MV-4-11 (cell line): ENCODE measurements around the gene NLGN4X.

Source experiments
- DNase-seq: peaks from one replicate; lab custom pipeline; 2025; lab: John Stamatoyannopoulos, UW

Gene NLGN4X

DNA sequence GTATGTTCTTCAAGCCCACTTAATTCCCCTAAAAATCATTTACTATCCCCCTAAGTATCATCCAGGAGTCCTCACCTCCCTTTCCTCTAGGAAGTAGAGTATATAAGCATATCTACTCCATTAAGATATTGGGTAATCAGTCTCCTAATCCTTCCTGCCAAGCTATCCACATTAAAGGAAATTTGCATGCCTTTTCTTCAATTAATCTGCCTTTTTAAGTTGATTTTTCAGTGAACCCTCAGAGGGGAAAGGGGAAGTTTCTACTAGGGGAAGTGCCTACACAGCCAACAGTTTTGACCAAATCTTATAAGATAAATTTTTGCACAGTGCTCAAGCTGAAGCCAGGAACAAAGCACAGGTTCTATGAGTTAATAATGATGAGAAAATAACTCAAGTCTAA lies 222.8 kb downstream of the NLGN4X start:
- peak; percentile 33 for DNase-seq

DNA sequence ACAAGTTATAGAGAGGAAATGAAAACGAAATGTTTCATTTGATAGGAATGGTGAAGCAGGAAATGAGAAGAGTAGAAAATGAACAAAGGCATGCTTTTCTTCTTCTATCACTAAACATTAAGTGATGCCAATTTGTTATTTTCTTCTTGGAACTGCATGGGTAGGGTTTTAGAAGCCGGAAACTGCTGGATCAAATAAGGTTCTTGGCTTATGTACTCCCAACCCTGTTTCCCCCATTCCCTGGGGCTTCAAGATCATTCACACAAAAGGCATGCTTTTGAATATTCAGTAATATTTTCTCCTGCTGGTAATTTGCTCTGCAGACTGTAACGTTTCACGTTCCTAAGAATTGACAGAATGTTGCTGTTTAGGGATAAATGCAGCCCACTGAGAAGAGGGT lies 224.1 kb downstream of the NLGN4X start:
- DNase-seq = no peak

DNA sequence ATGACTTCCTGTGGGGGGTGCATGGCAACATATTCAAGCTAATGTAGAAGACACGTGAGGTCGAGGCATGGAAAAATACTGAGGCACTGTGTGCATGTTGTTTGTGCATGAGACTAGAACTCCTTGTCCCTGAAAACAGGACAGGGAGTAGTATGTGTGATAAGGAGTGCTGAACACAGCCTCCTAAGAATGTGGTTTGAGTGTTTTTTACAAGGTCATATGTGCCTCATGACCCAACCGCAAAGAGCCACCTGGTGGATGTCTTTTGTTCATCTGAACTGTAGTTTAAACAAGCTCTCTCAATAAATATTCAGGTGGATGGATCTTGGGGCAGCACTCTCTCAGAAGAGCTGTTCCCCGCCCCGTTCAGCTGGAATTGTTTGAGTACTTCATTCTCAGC lies 226.6 kb downstream of the NLGN4X start:
- DNase-seq = no peak

DNA sequence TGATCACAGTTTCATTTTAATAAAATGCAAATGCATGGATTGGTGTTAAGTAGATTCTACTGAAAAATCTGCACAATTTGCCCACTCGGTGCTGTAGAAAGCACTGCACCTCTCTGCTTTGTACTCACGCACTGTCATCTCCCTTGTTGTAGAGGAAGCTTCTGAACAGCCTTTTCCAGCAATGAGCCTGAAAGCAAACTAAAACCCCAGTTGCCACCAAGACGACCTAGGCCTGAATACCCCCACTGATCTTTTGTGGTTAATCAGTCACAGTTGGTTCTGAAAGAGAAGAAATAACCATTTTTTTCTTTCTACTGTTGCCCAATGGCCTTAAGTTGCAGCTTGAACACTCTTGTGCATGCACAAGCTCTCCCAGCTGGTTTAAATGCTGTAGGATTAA lies 229.8 kb downstream of the NLGN4X start:
- DNase-seq = peak; percentile 68

DNA sequence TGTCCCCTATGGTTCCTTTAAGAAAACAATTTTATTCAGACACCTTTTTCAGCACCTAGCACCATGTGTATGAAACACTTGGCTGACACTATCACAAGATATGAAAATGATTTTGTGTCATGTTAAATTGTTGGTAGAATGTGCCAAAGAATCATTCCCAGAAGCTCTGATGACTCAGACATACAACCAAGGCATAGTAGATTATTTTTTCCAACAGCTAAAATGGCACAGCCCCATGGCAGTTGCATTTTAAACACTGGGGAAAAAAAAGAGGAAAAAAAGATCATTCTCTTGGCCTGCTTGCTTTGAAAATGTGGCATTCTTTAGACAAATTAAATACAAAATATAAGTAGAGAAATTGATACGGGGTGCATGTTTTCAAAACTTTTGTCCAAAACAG lies 230.2 kb downstream of the NLGN4X start:
- no peak for DNase-seq

DNA sequence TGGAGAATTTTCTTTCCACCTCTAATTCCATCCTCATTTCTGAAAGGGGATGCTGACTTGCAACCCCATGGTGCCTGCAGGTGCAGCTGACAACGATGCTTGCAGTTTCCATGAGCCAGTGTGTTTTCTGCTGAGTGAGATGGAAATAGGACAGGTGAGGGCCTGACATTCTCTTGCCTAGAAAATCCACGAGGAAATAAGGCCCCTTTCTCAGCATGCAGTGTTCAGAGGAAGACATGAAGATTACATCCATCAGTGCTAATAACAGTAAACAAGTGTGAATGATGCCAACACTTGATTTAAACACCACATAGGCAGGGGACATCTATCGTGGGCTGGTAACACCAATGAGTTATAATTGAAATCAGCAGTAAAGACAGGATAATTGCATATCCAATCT lies 237.3 kb downstream of the NLGN4X start:
- DNase-seq = no peak

DNA sequence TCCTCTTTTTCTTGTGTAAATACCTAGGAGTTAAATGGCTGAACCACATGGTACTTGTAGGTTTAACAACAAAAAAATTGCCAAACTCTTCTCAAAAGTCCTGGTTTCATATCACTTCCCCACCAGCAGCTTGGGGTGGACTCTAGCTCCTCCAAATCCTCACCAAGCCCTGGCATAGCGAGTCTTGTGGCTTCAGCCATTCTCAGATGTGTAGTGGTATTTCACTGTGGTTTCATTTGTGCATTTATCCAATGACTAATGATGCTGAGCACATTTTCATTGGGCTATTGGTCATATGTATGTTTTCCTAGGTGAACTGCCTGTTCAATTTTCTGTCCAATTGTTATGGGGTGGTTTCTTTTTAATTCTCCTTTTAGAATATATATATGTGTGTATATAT lies 249.3 kb downstream of the NLGN4X start:
- peak; percentile 8 for DNase-seq

DNA sequence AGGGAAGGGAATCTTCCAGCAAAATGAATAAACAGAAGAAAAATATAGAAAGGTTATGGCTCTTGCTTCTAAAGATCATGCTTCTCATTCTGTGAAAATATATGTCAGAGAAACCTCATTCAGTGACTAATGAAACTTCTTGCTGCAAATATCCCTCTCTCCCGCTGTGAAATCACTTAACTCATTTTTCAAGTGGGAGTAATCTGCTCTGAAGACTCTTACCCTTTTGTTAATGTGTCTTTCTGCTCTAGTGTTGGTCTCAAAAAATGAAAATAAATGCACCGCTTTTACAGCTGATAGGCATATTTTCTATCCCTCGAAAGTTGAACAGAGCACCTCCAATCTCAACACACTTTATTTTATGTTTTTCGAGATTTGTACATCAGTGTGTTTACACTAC lies 252.3 kb downstream of the NLGN4X start:
- no peak for DNase-seq

DNA sequence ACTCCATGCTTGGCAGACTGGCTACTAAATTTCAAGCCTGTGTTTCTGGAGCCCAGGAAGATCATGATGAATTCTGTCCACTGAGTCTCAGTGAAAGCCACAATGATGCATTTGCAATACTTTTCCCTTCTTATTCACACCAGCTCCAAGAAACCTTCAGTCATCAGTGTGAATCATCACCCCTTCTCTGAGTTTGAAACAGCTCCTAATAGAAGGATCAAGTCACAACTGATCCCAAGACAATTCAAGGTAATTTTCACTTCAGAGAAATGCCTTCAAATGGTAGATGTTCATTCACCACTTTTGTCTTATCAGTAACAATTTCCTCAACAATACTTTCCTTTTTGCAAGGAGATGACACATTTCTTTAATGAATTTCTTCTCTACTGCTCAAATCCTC lies 257.4 kb downstream of the NLGN4X start:
- no peak for DNase-seq

DNA sequence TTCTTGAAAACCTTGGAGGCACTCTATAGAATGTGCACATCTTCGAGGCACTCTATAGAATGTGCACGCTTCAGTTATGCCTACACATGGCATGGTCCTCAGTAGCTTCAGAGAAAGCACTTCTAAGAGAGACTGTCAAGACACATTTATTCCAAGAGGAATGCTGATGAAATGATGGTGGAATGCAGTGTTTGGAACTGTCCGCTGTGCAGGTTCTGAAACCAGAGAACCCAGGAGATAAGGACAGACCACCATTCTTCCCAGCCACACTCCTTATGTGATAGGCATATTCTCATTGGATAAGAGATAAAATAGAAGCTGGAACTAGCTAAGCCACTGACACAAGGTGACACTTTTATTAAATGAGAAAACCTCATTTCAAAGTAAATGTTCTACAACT lies 263.3 kb downstream of the NLGN4X start:
- no peak for DNase-seq

DNA sequence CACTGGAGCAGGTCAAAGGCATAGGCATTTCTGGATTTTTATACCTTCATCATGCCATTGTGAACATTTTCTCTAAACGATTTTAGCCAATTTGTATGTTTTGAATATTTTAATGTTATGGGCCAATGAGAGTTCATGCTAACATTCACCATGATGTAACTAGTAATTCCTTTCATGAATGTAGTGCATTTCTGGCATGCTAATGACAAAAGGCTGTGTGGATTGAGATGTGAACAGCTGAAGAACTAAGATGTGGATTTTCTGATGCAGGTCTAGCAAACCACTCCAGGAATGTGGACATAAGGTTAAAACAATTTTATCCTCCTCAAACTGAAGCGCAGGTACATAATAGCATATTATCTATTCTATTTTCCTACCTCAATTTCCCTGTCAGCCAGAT lies 269.4 kb downstream of the NLGN4X start:
- no peak for DNase-seq

DNA sequence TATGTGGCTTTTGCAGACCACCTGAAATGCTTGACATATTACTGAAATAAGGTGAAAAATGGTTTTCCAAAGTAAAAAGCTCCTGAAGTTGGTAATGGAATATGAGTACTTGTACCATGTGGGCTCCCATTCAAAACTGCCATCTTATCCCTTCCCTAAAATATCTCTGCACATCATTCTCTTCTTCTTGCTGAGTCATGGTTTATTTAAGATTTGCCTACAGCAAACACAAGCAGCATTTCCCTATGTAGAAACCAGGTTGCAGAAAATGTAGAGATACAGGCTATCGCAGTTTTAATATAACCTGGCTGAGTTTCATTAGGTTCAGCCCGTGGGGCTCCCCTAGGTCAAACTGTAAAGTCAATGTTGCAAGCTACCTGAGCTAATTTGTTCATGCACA lies 270.1 kb downstream of the NLGN4X start:
- DNase-seq = no peak

DNA sequence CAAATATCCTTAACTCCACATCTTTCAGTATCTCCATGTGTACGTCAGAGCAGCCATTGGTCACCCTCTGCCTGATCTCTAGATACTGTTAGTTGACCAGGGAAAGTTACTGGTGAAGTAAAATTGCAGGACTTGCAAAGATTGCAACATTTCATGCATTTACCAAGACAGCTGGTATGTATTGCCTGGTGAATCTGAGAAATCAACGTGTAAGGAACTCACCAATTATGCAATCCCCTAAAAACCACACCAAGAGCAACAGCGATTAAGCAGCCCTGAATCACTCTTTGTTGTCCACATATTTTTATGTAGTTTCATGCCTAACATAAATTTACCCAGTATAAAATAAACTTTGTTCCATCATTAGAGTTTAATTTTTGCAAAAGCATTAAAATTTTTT lies 271.2 kb downstream of the NLGN4X start:
- peak; percentile 82 for DNase-seq

DNA sequence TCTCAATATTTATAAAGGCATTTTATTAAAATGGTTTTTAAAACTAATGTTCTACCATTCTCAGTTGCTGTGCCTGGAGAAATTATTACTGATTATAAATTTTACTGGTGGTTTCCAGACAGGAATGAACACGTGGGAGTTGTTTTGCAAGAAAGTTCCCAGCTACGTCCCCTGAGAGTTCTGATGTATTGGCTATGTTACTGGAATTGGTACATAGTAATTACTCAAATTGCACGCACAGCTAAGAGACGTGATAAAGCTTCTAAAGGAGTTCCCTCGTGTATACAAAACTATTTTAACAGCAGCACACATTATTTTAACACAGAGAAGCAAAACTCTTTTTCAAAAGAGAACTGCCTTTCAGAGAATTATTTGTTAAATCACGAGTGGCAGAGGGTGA lies 292.2 kb downstream of the NLGN4X start:
- no peak for DNase-seq

DNA sequence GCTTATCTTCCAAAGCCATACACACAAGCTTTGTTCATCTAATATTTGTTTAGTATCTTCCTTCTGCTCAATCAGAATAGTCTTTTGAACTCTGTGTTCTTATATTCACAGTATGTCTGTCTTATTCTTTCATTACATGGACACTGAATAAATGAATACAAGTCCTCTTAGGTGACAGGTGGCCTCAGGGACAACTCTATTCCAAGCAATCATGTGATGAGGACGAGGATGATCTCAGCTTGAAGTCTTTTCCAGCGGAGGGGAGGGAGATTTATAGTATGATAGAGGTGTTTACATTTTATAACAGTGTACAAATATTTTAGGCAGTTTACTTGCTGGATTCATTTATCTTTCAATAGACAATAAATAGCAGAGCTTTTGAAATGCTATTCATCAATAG lies 300.4 kb downstream of the NLGN4X start:
- no peak for DNase-seq

DNA sequence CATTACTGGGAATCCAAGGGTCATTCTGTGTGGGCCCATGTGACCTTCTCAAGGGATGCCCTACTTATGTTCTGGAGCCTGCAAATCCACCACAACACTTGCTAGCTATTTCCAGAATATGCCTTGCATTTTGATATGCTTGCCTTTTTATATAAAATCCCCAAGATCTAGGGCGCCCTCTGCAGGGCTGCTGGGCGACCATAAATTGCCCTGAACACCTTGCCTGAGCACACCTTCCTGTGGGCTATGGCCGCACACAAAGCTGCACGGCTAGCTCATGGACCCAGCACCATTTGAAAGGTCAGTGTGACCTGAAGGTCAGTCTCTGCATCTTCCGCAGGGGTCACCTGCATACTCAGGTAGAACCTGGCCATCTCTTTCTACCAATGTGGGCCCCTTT lies 311.7 kb downstream of the NLGN4X start:
- DNase-seq = no peak

DNA sequence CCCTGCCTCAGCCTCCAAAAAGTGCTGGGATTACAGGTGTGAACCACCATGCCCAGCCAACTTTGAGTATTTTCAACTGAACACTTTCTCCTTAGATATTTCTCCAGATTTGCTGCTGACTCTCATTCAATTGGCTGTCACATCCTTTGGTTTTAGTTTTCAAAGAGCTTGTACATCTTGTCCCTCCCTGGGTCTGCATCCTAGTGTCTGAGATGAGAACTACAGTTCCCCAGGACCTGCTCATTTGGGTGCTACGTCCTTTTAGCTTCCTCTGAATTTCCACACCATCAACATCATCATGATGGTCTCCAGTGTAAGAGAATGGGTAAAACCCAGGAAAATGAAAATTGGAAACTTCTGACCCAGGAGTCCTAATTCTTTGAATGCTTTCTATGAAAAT lies 312.9 kb downstream of the NLGN4X start:
- no peak for DNase-seq

DNA sequence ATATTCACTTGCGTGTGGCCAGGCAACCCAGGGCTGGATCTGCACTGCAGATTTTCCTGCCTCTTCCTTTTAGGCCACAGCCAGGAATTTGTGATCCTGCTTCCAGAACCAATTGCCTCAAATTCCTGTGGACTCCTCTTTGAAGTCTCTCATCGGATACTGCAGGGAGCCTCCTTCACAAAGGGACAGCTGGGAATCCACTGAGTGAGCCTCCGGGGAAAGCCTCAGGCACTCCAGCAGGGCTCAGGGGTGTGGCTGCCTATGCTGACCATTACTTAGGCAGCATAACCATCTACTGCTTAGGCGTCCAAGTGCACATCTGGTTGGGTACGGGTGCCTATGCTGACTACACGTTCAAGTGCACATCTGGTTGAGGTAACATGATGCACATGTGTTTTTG lies 321.5 kb downstream of the NLGN4X start:
- DNase-seq = no peak

DNA sequence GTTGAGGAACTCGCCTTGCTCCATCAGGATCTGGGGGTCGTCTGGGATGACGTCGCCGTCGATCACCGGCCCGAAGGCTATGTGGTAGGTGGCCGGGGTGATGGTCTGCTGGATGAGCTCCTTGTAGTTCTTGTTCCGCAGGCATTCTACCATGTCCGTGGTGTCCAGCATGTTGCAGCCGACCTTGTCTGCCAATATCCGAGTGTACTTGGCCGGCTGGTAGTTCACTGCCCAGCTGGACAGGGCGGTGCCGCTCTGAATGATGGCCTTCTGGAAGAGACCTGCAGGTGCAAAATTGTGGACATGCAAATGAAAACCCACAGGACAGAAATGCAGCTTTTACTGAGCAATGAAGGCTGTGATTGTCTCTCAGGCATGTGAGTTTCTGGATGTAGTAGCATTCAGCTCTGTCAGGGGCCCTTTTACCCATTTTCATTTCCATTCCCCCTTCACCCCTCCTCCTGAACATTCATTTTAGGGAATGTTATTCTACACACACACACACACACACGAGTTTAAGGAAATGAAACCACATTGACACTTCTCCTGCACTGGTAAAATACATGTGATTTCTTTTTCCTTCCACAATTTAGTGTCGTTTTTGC lies 325.0 kb downstream of the NLGN4X start:
- peak; percentile 33 for DNase-seq

DNA sequence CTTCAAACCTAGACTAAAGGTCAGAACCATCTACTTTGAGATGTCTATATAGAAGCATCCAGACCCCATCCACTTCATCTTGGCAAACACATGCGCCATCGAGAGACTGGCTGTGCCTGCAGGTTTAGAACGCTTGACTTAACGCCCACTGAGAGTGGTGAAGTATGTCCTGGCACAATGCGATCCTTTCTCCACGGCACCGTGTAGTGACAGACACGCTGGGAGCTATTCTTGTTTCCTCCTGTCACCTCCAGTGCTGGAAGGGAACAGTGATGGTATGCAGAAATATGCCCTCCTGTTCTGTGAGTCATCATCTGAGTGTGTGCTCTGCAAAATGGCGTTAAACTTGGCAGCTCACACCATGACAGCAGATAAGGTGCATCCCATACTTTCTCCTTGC lies 330.2 kb downstream of the NLGN4X start:
- no peak for DNase-seq

DNA sequence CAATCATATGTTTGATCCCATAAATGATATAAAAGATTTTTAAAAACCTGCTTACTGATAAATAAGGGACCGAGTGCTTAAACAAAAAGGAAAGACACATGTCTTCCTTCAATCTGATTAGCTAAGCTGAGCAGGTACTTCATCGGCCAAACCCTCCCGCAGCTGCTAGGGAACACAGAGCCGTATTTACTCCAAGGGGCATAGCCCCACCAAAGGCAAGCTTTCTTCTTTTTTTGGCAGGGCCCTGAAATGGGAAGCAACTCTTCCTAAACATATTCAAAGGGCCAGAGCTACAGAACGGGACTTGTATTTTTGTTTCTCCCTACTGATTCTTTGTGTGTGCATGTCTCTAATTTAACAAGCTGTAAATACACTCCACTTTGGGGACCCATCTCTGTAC lies 337.3 kb downstream of the NLGN4X start:
- no peak for DNase-seq

DNA sequence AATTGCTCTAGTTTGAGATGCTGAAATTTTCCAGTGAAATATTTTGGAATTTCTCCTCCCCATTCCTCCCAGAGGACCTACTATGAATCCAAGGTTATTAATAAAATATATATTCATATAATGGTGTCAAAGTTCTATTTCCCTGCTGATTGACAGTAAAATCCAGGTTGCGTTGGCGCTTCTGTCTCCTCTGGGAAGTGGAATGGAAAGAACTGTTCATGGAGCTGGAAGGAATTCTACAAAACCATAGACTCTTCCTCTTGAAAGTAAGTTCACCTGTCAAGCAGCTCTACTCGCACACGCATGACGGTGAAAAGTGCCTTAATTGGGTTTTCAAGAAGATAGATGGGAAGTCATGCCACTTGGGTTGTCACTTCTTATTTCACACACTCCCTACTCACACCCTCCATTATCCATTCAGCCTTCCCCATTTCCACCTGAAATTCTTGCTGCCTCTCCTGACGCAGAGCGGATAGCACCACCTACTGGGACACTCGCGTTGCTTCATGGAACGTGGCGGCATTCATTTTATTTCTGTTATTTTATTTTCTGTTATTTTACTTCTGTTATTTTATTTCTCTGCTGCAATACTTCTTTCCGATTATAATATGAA lies 351.6 kb downstream of the NLGN4X start:
- peak; percentile 0 for DNase-seq

DNA sequence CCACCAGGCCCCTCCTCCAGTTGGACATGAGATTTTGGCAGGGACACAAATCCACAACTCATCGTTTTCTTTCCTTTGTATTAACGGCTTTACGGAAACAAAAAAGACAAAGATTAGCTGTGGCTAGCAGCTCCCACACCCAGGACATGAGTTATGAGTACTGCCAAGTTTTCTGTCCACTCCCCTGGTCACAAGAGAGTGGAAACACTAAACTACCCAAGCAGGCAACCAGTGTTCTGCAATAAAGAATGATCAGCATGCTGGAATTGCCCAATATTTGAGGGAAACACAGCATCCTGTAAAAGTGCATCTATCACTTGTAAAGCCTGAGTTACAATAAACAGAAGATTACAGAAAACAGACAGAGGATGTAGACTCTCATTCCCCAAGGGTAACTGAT lies 358.4 kb downstream of the NLGN4X start:
- peak; percentile 14 for DNase-seq

DNA sequence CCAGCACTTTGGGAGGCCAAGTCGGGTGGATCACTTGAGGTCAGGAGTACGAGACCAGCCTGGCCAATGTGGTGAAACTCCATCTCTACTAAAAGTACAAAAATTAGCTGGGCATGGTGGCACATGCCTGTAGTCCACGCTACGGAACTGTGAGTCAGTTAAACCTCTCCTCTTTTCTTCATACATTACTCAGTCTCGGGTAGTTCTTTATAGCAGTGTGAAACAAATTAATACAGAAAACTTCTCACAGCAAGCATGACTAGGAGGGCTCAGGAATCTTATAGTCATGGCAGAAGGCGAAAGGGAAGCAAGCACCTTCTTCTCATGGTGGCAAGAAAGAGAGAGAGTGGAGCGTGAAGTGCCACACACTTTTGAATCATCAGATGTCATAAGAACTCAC lies 358.9 kb downstream of the NLGN4X start:
- DNase-seq = no peak
